Hematopoietic multipotent progenitor cell (in vitro differentiated cells): ENCODE data around the gene NAT8L. TPM values are rescaled to one million over a fixed set of nuclear protein-coding genes. Genes with fewer than 3 reads are reported as not detected.

ENCODE experiments used
- DNase-seq, 3 donors: peaks; one replicate each; pipeline ENCODE4 v3.0.0-alpha.2; 2011 to 2015; ENCODE audit warnings: low read depth in 2 of 3, low spot score in 2 of 3
- total RNA-seq: library from RNA; depleted of rRNA; stranded (reverse); fragments of >200 nt; gene quantifications from one replicate; pipeline ENCODE4 v1.2.3, GENCODE V29; 2012

The NAT8L gene
- total RNA-seq, 1 donor, result 0.81 TPM

DNA sequence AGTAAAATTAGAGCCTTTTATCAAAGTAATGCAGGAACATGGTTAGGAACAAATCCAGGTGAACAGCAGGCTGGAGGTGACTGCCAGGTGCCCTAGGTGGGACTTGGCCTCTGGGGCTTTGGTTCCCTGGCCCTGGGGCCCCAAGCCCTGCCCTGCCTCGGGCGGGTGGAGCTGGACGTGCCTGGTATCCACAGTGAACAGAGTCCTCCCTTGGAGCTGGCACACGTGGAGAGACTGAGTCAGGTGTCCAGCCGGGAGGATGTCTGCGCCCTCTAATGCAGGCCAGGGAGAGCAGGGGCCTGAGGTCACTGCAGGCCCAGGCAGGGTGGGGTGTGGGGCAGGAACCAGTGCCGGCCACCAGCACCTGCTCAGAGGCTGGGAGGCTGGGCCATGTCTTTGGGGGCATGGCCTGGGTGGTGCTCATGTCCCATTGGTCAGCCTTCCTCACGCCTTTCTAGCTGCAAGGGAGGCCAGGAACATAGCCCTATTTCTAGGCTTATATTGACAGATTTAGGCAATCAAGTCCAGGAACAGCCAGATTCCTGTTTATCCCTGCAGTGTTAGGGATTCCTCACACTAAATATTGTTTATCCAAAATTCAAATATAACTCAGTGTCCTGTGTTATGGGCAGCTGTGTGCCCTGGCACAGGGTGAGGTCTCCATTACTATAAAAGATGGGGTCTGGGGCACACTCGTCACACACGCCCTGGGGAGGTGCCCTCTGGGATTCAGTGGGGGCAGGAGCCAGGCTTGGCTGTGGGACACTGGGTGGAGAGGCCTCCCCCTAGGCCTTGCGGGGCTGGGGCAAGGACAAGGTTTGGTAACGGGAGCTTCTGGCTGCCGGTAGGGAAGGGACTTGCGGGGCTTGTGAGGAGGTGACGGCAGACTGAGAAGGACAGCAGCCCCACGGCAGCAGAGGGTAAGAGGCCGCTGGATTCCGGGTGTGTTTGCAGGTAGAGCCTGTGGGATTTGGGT lies 14.3 kb upstream of the NAT8L start:
- DNase-seq, result no peak

DNA sequence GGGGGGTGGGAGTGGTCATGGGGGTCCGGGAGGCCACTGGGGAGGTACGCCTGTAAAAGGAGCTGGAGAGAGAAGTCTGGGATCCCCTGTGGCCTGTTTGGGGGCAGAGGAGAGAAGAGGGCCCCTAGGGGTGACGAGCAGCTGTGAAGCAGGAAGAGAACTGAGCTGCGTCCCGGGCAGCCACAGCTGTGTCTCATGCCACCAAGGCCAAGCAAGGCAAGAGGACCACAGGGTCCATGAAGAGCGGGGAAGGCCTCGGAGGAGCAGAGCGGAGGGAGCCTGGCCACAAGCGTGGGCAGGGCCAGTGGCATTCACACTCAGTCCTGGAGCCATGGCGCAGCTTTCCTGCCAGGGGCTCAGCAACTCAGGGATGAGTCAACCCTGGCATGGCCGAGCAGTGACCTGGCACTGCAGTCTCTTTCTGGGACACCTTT lies 13.6 kb upstream of the NAT8L start:
- no peak for DNase-seq

DNA sequence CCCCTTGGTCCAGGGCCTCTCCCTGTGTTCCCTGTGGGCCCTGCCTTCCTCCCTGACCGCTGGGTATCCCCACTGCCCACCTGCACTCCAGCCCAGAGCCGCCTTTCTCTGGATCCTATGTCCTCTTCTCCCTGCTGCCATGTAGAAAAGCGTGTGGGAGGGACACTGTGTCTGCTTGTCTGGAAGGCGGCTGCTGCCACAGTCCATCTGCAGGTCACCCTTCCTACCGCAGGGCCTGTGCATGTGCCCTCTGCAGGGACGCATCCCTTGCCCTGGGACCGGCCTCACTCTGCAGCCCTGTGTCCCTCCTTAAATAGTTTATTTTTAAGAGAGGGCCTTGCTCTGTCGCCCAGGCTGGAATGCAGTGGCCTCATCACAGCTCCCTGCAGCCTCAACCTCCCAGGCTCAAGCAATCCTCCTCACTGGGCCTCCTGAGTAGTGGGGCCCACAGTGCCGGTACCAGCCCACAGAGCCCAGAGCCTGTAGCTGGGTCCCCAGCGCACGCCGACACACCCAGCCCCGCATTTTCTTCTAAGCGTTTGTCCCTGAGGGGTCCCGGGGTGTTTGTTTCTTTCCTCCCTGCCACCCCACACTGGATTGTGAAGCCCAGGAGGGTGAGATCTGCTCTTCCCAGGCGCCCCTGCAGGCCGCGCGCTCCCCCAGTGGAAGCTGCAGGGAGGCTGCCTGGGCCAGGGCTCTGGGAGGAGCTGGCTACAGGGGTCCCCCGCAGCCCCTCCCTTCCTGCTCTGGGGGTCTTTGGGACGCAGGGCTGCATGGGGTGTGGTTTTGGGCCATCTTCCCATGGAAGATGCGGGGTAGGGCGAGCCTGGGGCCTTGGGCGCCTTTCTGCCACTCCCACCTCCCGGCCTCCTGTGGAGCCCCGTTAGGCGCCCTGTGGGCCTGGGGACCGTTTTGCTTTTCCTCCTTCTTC lies 12.8 kb upstream of the NAT8L start:
- no peak for DNase-seq

DNA sequence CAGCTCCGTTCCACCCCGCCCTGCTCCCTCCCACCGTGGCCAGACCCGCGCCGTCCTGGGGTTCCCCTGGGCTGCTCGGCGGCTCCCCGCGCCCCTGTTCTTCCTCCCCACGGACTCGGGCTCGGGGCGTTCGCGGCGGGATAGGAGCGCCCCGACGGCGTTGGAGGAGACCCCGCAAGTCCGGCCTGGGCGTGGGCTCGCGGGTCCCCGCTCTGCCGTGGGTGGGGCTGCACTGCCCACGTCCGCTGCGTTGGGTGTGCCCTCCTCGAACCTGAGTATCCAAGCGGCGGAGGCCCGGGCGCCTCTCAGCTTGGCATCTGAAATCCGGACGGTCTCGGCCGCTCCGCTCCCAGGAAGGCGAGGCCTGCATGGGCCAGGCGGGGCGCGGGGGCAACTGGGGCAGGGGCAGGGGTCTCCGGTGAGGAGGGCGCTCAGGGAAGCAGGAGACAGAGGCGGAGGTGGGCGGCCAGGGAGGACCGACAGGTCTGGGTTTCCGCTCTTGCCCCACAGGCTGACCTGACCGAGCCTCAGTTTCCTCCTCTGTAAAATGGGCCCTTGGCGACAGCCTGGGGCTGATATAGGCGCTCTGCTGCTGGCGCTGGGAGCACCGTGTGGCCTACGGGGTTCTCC lies 12.0 kb upstream of the NAT8L start:
- no peak for DNase-seq

DNA sequence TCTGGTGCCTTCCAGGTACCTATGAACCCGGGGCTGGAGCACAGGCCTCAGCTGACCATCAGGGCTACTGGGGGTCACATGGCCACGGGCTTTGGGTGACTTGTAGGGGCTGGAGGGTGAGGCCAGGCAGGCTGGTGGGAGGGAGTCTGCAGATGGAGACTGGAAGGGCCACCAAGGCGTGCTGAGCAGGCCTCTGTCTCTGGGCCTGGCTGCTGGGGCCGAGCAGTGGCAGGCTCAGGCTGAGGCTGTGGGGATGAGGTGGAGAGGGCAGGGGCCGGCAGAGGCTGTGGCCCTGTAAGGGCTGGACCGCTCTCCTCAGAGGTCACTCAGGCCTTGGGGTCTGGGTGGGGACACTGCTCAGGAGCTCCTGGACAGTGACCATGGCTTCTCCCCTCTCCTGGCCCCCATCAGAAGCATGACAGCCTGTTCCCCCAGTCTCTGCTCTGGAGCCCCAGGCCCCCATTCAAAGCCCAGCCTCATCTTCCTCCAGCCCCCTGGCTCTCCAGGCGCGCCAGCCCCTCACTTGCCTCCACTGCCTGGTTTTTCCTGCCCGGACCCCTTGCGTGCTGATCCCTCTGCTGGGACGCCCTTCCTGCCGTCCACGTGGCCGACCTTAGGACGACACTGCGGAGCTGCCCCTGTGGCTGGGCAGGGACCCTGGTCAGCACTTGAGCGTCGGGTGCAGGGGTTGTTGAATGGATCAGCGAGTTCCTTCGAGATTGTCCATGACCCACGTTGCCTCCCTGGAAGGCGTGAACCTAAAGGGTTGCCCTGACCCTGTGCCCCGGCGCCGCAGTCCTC lies 11.1 kb upstream of the NAT8L start:
- DNase-seq, result no peak

DNA sequence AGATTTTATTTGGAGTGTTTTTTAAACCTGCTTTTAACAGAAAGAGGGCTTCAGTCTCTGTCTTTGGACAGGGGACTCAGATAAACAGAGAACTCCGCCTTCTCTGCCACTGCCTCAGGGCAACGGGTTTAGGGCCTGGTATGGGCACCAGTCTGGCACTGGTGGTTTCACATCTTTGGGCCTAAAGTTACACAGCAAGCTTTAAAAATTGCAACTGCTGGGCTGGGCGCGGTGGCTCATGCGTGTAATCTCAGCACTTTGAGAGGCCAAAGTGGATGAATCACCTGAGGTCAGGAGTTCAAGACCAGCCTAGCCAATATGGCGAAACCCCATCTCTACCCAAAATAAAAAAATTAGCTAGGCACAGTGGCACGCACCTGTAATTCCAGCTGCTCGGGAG lies 10.3 kb upstream of the NAT8L start:
- DNase-seq, result no peak

DNA sequence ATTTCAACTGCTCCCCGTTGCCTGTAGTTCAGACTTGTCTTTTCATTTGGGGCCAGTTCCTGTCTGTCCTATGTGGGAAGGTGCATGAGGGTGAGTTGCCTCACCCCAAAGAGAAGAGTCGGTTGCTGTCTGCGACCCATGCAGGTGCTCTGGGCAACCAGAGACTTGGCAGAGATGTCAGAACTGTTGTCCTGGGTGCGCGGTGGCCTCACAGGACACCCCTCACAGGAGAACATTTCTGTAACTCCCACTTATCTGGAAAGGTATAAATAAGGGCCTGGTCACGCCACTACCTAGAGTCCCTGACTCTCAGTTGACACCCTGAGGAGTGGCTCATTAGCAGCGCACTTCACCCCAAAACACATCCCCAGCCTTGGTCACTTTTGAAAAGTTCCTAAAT lies 9.7 kb upstream of the NAT8L start:
- no peak for DNase-seq

DNA sequence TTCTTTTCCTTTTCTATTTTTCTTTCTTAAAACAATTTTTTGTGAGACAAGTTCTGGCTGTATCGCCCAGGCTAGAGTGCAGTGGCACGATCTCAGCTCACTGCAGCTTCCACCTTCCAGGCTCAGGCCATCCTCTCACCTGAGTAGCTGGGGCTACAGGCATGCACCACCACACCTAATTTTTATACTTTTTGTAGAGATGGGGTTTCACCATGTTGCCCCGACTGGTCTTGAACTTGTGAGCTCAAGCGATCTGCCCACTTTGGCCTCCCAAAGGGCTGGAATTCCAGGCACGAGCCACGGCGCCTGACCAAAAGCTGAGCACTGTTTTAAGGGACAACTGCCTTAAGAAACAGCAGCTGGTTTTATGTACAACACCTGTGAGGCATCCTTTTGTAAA lies 9.3 kb upstream of the NAT8L start:
- DNase-seq, result no peak

DNA sequence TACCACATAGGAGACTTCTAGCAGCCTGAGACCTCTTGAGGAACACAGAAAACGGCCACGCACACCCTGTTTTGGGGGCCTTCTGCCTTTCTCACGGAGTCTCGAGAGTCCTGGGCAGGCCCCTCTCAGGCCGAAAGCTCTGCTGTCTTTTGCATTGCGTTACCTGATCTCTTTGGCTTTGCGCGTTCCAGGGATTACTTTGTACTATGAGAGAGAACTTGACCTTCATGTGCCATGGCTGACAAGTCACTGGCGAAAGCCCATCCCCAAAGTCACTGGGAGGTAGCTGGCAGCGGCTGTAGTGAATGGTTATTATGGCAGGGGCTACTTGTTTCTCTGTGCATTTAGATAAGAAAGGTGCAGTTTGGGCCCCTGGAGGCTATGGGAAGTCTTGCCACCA lies 8.0 kb upstream of the NAT8L start:
- no peak for DNase-seq

DNA sequence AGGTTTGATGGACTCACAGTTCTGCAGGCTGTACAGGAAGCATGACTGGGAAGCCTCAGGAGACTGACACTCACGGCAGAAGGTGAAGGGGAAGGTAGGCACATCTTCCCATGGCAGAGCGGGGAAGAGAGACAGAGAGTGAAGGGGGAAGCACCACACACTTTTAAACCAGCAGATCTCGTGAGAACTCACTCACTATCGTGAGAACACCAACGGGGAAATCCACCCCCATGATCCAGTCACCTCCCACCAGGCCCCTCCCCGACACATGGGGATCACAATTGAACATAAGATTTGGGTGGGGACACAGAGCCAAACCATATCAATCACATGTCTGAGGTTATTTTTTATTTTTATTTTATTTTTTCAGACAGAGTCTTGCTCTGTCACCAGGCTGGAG lies 4.9 kb upstream of the NAT8L start:
- no peak for DNase-seq

DNA sequence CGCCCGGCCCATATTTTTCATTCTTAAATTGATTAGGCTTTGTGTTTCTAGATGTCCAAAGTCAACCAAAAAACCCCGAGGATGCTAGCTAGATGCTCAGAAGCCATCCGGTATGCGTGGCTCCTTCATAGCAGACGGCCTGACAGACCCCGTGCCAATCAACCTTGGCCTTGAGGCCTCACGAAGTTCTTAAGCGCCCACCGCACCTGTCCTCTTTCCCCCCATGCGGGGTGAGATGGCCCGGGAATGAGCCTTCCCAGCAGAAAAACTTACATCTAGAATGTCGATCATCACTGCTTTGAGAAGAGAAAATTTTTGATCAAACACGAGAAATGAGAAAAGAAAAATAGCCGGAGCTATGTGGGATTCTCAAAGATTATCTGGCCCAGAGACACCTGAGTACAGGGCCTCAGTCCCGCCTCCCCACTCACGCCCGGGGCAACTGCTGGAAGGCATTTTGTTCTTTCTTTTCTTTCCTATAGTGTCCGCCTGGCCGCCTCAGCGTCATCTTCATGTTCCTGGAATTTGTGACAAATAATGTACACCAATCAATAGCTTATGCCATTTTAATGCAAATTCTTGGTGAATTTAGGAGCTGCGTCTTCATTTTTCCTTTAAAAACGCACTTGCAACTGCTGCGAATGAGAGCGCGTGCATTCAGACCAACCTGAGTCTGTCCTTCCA lies 1.6 kb upstream of the NAT8L start:
- no peak for DNase-seq

DNA sequence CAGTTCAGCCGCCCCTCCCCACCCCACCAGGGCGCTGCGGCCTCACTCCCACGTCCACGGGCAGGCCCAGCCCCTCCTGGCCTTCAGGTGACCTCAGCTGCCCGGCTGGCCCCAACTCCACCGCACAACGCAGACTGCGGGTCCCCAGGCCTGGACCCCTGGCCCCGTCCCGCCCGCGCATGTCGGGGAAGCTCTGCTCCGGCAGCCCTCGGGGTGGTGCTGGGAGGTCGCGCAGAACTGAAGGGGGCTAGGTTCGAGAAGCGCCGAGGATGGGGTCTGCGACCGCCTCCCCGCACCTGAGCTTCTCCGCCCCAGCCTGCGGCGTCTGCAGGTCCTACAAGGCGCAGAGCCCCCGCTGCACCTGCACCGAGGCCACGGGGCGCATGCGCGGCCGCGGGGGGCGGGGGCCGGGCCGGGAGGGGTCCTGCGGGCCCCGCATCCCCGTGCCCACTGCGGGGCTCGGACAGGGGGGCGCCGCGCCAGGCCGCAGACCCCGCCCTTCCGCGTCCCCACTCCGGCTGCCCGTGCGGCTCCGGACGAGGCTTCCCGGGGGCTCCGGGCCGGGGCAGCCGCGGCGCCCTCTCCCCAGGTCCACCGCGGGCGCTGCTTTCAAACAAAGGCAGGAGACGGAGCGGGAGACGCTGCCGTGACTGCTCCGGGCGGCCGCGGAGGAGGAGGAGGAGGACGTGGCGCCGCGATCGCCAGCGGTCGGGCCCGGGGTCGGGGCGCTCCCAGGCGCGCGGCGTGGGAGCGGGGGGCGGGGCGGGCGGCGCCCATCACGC lies 672 bp upstream of the NAT8L start:
- DNase-seq, result no peak

DNA sequence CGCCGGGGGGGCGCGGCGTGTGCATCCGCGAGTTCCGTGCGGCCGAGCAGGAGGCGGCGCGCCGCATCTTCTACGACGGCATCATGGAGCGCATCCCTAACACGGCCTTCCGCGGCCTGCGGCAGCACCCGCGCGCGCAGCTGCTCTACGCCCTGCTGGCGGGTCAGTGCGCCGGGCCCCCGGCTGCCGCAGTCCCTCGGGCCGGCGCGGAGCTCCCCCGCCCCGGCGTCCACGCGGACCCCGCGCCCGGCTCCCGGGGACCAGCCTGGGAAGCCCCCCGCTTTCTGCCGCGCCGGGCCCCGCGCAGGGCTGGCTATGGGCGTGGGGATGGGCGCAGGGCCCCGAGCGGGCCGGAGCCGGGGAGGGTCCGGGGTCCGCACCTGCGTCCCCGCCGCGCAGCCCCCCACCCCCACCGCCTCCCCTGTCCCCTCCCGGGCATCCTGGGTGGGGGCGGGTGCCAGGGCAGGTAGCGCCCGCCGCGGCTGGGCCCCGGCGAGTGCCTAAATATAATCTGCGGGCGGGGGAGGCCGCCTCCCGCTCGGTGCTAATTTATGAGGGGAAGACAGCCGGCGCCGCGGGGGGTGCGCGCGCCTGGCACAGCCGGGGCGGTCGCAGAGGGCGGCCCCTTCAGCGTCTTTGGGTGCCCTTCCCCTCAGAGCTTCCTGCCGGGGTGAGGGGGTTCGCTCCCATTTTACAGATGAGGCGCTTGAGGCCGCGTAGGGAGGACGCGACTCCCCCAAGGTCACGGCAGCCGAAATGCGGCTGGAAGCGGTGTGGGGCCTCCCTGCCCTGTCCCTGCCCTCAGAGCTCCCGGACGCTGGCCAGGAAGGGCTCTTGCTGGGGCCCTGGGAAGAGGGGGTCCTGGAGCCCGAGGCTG lies 837 bp downstream of the NAT8L start:
- no peak for DNase-seq

DNA sequence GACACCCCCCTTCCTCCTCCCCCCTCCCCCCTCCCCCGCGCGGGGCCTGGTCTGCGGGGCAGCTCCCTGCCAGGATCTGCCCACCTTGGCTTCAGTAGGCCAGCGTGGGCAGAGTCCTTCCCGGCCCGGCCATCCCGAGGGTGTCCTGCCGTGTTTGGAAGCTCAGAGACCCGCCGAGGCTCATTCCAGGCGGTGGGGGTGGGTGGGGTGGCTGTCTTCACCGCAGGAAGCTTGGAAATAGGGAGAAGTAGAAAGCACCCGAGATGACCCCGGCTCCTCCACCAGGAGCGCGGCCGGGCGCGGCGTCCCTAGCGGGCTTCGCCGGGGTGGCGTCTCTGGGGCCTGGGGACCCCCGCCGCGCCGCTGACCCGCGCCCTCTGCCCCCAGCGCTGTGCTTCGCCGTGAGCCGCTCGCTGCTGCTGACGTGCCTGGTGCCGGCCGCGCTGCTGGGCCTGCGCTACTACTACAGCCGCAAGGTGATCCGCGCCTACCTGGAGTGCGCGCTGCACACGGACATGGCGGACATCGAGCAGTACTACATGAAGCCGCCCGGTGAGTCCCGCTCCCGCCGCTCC lies 1.6 kb downstream of the NAT8L start:
- DNase-seq, result no peak

DNA sequence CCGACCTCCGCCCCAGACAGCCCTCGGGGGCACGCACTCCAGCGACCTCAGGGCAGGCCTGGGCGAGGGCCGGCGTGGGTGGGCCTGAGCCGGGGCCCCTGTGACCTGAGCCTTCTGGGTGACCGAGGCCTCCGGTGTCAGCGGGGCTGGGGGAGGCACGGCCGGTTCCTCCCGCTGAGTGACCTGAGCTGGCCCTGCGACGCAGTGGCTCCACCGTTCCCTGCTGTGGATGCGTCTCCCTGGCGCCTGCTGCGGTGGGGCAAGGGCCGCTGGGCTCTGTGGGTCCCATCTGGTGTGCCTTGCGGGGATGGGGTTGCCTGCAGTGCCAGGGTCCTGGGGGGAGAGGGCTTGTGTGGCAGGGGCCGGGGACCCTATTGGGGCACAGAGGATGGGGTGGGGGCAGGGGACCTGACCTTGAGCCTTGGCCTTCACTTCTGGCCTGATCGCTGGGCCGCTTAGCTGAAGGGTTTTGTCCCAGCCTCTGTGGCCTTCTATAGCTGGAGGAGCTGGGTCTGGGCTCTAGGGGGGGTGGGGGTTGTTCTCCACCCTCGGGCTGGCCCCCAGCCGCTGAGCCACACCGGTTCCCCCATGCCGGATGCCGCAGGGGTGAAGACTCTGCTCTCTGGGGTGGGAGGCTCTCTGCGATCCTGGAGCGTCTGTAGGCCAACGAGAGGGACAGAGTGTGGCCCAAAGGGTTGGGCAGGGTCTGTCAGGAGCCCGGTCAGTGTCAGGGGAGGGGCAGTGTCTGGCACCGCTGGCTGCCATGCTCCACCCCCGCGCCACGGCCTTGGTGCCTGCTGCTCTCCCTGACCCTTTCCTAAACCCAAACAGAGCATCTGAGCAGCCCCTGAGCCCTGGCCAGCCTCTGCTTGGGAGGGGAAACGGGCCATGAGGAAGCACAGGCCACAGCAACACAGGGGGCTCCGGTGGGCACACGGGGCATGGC lies 2.3 kb downstream of the NAT8L start:
- DNase-seq, result no peak

DNA sequence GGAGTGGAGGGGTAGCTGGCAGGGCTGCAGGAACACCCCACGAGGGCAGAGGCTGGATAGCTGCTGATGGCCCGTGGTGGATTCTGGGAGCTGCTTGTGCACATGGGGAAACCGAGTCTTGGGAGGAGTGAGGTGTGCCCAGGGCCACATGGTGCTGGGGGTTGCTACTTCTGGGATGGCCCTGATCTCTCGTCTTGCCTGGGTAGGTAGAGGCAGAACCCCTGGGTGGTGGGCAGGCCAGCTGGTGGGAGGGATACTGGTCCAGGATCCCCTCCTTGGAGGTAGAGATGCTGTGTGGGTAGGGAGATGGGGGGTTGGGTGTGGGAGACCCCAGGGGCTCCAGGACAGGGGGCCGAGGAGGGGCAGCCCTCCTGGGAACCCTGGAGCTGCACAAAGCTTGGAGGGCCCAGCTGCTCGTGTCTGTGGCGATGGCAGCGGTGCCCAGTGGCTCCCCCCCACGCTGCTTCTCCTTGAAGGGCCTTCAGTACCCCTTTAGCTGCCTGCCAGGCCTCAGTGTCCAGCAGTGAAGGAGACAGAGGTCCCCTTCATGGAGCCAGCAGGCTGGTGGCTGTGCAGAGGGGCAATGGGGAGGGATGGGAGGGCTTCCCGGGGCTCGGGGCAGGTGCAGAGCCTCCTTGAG lies 3.2 kb downstream of the NAT8L start:
- no peak for DNase-seq
